Esophagus (tissue), 2 donors: ENCODE data around the gene APOL5. TPM values are rescaled to one million over a fixed set of nuclear protein-coding genes. Genes with fewer than 3 reads are reported as not detected.
"Not testable (repeated sequence)": the region's sequence is repeated elsewhere in the genome, so short reads cannot be mapped to it uniquely, and the experiment has no call there.

Source experiments
- H3K27ac ChIP-seq, 2 donors: one replicate each; pipeline ENCODE4 v1.5.1; 2013; ENCODE audit warnings: low read depth in 2 of 2, mild to moderate bottlenecking in 2 of 2, inconsistent platforms in 1 of 2, low read length in 1 of 2, moderate library complexity in 1 of 2
- H3K27me3 ChIP-seq, 2 donors: one replicate each; pipeline ENCODE4 v1.6.1; 2013; ENCODE audit warnings: low read length in 2 of 2, control low read depth in 1 of 2, mild to moderate bottlenecking in 1 of 2; ENCODE audit not compliant: insufficient read depth in 2 of 2, control insufficient read depth in 1 of 2
- H3K36me3 ChIP-seq, 2 donors: one replicate each; pipeline ENCODE4 v1.6.1; 2013; ENCODE audit warnings: low read length in 1 of 2; ENCODE audit not compliant: control insufficient read depth in 2 of 2, insufficient read depth in 2 of 2
- H3K4me1 ChIP-seq, 2 donors: one replicate each; pipeline ENCODE4 v1.6.1; 2013; ENCODE audit warnings: low read length in 1 of 2; ENCODE audit not compliant: control insufficient read depth in 2 of 2, insufficient read depth in 2 of 2
- H3K4me3 ChIP-seq, 2 donors: one replicate each; pipeline ENCODE4 v1.5.1; 2013; ENCODE audit warnings: low read length in 2 of 2, mild to moderate bottlenecking in 2 of 2, low read depth in 1 of 2, moderate library complexity in 1 of 2
- H3K9me3 ChIP-seq, 2 donors: one replicate each; pipeline ENCODE4 v1.6.1; 2013; ENCODE audit warnings: mild to moderate bottlenecking in 2 of 2, low read depth in 1 of 2, low read length in 1 of 2, moderate library complexity in 1 of 2; ENCODE audit not compliant: control insufficient read depth in 2 of 2, insufficient read depth in 1 of 2
- WGBS, 2 donors: extraction: QIAGEN DNeasy Blood & Tissue Kit; methylation state at CpG; one replicate each; pipeline ENCODE4 v1.1.7; 2013; 5-methylcytosine and 5-hydroxymethylcytosine counted together
- polyA plus RNA-seq, 2 donors: library from polyadenylated mRNA; stranded (reverse); fragments of 200-250 nt; gene quantifications; one replicate each; pipeline ENCODE4 v1.2.3, GENCODE V29; 2013
- donor health status: healthy with polysubstance abuse.
- donor health status: Bipolar disorder and iron deficiency.

Gene APOL5
- polyA plus RNA-seq, 2 donors = not detected

DNA sequence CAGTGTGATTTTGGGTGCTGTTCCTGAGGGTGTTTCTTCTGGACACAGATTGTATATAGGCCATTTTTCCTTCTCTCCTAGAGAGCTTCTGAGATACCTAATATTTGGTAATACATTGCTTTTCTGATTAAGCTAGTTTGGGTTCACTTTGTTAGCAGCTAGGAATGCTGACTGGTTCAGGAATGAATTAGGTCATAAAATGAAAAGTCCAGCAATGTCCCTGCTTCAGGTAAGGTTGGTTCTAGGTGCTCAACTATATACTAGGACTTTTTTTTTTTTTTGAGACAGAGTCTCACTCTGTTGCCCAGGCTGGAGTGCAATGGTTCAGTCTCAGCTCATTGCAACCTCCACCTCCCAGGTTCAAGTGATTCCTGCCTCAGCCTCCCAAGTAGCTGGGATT is 32.9 kb upstream of the APOL5 start:
- H3K27me3 ChIP-seq = no peaks in the 10 kb centered on the region
- no peak overlapping the region for H3K27ac ChIP-seq
- H3K4me1 ChIP-seq = no peaks in the 10 kb centered on the region
- no peaks in the 10 kb centered on the region for H3K36me3 ChIP-seq
- H3K4me3 ChIP-seq = no peak overlapping the region
- H3K9me3 ChIP-seq = peaks cover 0 to 4% of the 10 kb centered on the region in 2 donors

DNA sequence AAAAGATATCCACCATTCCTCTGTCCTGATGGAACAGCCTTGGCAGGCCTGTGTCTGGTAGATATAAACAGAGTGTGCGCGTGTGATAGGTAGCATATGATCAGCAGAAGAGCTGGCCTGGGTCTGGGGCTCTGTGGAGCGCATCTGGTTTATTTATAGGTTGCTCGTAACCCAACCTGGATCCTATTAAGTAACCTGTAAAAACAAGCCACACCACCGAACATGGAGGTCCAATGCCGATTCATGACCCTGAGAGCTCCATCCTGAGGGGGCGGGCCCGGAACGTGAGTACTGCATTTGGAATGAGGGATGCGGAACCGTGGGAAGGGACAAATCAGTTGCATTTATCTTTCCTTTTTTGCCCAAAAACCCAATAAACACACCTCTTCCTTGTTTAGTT is 31.9 kb upstream of the APOL5 start:
- H3K4me1 ChIP-seq = no peaks in the 10 kb centered on the region
- no peaks in the 10 kb centered on the region for H3K36me3 ChIP-seq
- H3K27ac ChIP-seq = no peak overlapping the region
- H3K9me3 ChIP-seq = peaks cover 0 to 4% of the 10 kb centered on the region in 2 donors
- H3K4me3 ChIP-seq = no peak overlapping the region
- no peaks in the 10 kb centered on the region for H3K27me3 ChIP-seq
- WGBS, 2 donors = 84 to 90% methylated on average over 11 of the region's 11 CpGs

DNA sequence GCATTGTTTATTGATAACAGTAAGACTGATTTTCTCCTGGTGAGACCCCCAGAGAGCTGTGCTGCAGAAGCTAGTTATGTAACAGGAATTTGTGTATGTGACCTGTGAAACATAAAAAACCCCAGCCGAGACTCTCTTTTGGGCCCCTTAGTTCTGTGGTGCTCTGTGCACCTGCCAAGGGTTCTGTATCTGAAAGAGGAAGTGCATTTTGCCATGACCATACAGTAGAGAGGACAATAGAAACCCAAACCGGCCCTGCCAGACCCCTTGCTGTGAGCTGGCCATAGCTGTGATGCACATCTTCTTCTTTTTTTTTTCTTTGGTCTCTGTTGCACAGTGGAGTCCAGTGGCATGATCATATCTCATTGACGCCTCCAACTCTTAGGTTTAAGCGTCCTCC is 31.4 kb upstream of the APOL5 start:
- Histone ChIP-seq H3K4me1 (no peaks in the 10 kb centered on the region), H3K9me3 (peaks cover 0 to 4% of the 10 kb centered on the region in 2 donors)
- 85 to 90% methylated on average over 4 of the region's 4 CpGs for WGBS, 2 donors

DNA sequence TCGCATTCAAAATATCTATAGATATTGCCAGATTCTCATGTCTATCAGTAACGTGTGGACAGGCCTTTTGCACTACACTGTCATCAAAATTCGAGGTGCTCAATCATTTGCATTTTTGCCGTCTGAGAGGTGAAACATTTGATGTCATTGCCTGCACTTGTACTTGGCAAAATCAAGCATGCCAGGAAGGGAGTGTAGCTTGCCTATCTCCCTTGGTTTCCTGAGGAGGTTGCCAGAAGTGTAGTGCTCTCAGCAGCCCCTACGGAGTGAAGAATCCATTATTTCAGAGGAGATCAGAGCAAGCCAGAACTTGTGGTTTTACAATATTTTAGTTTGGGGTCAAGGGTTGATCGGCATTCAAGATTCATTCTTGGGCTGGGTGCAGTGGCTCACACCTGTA is 30.2 kb upstream of the APOL5 start:
- Histone ChIP-seq H3K4me1 (no peaks in the 10 kb centered on the region), H3K9me3 (no peaks in the 10 kb centered on the region), H3K4me3 (no peak overlapping the region), H3K27ac (no peak overlapping the region), H3K27me3 (no peaks in the 10 kb centered on the region), H3K36me3 (no peaks in the 10 kb centered on the region)
- WGBS, 2 donors = 77% methylated on average over 6 of the region's 6 CpGs

More for the DNA sequence above, 31.4 kb upstream of the APOL5 start:
- no peaks in the 10 kb centered on the region for H3K27me3 ChIP-seq
- H3K4me3 ChIP-seq = no peak overlapping the region
- H3K27ac ChIP-seq = no peak overlapping the region
- no peaks in the 10 kb centered on the region for H3K36me3 ChIP-seq

DNA sequence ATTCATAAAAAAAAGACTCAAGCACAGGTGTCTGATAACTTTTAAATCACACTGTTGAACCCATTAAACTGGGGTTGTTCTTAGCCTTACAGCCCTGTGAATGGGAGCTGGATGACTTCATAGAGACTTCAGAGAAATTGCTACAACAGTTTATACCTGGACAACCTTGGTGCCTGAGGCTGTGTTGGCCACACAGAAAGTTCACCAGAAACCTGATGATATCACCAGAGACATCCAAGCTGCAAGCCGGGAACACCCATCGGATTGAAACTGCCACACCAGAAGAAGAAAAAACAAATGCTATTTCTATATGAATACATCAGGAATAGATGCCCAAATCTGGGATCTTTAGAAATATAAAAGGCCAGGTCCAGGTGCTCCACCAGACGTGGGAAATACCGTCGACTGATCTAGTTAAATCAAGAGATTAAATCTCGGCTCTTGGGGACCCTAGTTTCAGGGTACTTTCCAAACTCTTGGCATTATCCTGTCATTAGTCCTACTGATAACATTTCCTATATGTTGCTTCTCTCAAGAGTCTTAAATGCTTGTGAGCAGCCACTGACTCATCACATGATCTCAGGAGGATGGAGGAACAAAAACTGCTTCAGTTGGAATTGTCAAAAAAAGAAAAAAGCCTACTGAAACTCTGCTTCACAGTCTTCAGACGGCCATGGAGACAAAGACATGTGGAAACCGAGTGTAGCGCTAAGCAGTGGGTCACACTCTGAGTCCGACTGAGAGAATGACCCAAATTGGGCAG is 28.6 kb upstream of the APOL5 start:
- H3K27ac ChIP-seq = no peak overlapping the region
- H3K27me3 ChIP-seq = peaks cover 0 to 3% of the 10 kb centered on the region in 2 donors
- no peaks in the 10 kb centered on the region for H3K9me3 ChIP-seq
- WGBS, 2 donors = 82 to 83% methylated on average over 10 of the region's 10 CpGs
- H3K36me3 ChIP-seq = no peaks in the 10 kb centered on the region
- H3K4me1 ChIP-seq = no peaks in the 10 kb centered on the region
- no peak overlapping the region for H3K4me3 ChIP-seq

DNA sequence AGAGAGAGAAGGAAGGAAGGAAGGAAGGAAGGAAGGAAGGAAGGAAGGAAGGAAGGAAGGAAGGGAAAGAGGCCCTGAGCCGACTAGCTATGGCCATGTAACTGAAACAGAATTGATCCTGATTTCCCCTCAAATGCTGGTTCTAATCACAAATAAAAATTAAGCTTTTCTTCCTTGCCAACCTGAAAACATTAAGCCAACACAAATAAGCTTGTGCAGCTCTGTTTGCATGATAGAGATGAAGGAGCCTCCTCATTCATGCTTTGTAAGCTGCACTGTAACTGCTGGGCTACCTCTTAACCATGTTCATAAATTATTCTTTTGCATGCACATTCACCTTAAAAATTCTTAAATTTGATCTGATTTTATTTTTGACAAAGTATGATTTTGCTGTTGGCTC is 27.7 kb upstream of the APOL5 start:
- peaks cover 0 to 3% of the 10 kb centered on the region in 2 donors for H3K27me3 ChIP-seq

DNA sequence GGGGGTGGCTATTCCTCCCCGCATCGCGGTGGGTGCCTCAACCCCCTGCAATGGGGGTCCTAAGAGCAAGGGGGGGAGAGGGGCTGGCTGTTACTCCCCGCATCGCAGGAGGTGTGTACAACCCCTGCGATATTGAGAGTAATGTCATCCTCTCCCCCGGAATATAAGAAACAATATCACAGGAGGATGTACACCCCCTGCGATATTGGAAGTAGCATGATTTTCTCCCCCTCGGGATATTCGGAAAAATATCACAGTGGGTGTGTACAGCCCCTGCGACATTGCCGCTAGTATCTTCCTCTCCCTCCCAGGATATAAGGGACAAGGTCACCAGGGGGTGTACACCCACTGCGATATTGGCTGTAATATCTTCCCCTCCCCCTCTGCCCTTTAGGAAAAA is 22.5 kb upstream of the APOL5 start:
- H3K27ac ChIP-seq = no peak overlapping the region
- H3K36me3 ChIP-seq = no peaks in the 10 kb centered on the region
- WGBS, 2 donors = 79 to 83% methylated on average over 13 of the region's 13 CpGs
- H3K27me3 ChIP-seq = peaks cover 0 to 3% of the 10 kb centered on the region in 2 donors
- no peaks in the 10 kb centered on the region for H3K9me3 ChIP-seq
- H3K4me1 ChIP-seq = no peaks in the 10 kb centered on the region
- H3K4me3 ChIP-seq = no peak overlapping the region

More for the DNA sequence above, 27.7 kb upstream of the APOL5 start:
- no peak overlapping the region for H3K27ac ChIP-seq
- H3K36me3 ChIP-seq = no peaks in the 10 kb centered on the region
- no peak overlapping the region for H3K4me3 ChIP-seq
- 31 to 53% methylated on average over 1 of the region's 1 CpG for WGBS, 2 donors
- H3K4me1 ChIP-seq = no peaks in the 10 kb centered on the region
- H3K9me3 ChIP-seq = no peaks in the 10 kb centered on the region

DNA sequence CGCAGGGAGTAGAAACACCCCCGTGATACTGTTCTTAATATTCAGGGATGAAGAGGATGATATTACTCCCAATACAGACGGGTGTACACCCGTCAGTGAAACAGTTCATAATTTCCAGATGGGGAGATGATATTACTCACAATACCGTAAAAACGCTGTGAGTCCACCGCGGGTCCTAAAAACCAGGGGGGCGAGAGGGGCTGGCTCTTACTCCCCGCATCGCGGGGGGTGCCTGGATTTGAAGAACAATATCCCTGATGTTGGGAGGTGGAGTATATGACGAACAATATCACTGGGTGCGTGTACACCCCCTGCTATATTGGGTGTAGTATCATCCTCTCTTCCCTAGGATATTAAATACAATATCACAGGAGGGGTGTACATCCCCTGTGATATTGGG is 20.5 kb upstream of the APOL5 start:
- WGBS, 2 donors = 78 to 79% methylated on average over 14 of the region's 14 CpGs
- Histone ChIP-seq H3K4me1 (no peaks in the 10 kb centered on the region), H3K9me3 (no peaks in the 10 kb centered on the region), H3K27me3 (peaks cover 0 to 3% of the 10 kb centered on the region in 2 donors), H3K4me3 (no peak overlapping the region), H3K27ac (no peak overlapping the region), H3K36me3 (no peaks in the 10 kb centered on the region)

DNA sequence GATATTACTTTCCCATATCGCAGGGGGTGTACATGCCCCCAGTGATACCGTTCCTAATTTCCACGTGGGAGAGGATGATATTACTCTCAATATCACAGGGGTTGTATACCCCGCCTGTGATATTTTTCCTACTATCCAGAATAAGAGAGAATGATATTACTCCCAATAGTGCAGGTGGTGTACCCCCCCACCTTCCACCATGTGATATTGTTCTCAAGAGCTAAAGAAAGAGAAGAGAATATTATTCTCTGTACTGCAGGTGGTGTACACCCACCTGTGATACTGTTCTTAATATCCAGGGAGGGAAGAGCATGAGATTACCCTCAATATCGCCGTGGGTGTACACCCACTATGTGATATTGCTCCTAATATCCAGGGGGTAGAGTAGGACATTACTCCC is 17.8 kb upstream of the APOL5 start:
- H3K4me3 ChIP-seq, H3K27ac ChIP-seq, H3K4me1 ChIP-seq, H3K36me3 ChIP-seq, H3K9me3 ChIP-seq, H3K27me3 ChIP-seq: not testable (repeated sequence)
- 76 to 84% methylated on average over 6 of the region's 6 CpGs for WGBS, 2 donors

DNA sequence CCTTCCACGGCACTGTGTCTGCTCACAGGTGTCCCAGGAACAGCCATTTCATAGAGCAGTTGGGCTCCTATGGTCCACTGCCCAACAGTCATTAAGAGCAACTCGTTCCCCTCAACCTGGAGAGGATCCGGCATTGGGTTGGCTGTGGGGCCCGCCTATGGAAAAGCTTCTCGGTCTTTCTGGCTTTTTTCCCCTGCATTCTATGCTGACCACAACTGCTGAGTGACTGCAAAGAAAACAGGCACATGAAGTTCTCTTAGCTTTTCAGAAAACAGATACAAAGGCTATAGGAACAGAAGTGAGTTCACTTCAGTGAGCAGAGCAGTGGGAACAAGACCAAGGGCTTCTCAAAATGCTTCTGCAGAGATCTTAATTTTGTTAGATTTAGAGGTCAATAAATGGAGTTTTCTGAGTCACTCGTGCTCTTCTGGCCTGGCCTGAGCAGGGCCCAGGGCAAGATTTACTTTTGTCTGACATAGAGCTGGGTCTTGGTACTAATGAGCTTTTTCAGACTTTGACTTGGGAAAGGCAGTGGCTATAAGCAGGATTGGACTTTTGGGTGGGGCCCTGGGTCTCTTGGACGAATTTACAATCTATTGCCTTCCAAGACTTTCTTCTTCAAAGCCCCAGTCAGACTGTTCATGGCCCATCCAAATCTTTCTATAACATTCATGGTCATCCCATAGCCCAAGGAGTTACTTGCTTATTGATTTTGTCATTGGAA is 13.6 kb upstream of the APOL5 start:
- H3K4me3 ChIP-seq = no peak overlapping the region
- no peaks in the 10 kb centered on the region for H3K27me3 ChIP-seq
- no peaks in the 10 kb centered on the region for H3K9me3 ChIP-seq
- H3K36me3 ChIP-seq = no peaks in the 10 kb centered on the region
- H3K27ac ChIP-seq = no peak overlapping the region
- WGBS, 2 donors = 77 to 81% methylated on average over 7 of the region's 7 CpGs
- H3K4me1 ChIP-seq = no peaks in the 10 kb centered on the region
